SIG-M5 (cell line): ENCODE measurements around the gene U2AF1L4.
A peak's percentile ranks its signal among the peaks of the same experiment; 100 is the strongest.

Experiments used
- DNase-seq: peaks from one replicate; lab custom pipeline; 2025; lab: John Stamatoyannopoulos, UW

Gene U2AF1L4

DNA sequence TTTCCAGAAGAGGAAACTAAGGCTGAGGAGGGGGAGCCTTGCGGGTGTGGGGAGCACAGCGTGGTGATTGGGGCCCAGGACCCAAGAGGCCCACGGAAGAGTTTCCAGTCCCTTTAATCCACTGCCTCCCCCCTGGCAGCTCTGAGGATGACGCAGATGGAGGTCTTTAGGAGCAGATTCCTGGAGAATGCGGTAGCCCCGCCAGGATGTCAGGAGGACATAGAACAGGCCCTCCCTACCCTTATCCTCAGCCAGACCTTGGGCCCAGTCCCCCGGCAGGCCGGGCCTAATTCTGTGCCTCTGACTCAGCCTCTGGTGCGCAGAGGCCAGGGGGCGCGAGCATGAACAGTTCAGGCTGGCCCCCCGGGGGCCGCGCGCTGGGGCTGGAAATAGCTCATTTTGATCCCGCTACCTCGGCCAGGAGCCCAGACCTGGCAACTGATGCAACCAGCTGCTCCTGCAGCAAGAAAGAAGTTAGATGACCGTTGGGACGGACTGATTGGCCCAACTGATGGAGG, 12.1 kb upstream of the U2AF1L4 start:
- no peak for DNase-seq

DNA sequence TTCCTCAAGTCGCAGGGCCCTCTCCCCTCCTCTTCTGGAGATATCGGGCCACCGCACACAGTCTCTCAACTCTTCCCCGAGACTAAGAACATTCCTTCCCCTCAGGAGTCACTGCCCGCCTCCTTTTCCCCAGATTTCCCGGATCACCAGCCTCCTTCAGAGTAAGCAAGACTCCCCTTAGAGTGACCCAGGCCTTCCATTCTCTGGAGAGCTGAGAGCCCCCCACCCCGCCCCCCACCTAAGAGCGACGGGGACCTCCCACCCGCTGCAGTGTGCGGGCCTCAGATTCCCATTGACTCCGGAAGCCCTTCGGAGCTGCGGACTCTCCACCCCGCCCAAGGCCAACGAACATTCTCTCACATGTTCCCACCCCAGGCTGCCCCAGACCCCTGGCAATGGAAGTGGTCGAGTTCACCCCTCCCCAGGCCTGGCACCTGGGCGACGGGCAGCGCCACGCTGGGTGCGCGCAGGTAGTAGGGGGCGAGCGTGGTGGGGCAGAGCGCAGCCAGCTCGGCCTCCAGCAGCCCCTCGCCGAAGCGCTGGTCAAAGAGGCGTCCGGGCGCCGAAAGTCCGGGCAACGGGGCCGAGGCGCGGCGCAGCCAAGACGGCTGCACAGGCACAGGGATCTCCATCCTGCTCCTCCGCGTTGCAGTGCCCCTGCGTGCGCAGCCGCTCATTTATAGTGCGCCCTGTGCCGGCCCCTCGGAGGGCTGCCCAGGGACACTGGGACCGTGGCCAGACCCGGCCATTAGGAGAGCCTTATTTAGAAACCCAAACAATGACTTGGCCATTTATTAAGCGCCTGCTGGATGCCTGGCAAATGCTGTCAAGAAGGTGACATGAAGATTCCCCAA, 11.4 kb upstream of the U2AF1L4 start, which contains the start of gene HSPB6:
Gene HSPB6, minus strand, starts transcription at position 653 of the 854 bp plus-strand sequence. Its CDS starts 21 bp downstream, at position 632.
- DNase-seq, result no peak

DNA sequence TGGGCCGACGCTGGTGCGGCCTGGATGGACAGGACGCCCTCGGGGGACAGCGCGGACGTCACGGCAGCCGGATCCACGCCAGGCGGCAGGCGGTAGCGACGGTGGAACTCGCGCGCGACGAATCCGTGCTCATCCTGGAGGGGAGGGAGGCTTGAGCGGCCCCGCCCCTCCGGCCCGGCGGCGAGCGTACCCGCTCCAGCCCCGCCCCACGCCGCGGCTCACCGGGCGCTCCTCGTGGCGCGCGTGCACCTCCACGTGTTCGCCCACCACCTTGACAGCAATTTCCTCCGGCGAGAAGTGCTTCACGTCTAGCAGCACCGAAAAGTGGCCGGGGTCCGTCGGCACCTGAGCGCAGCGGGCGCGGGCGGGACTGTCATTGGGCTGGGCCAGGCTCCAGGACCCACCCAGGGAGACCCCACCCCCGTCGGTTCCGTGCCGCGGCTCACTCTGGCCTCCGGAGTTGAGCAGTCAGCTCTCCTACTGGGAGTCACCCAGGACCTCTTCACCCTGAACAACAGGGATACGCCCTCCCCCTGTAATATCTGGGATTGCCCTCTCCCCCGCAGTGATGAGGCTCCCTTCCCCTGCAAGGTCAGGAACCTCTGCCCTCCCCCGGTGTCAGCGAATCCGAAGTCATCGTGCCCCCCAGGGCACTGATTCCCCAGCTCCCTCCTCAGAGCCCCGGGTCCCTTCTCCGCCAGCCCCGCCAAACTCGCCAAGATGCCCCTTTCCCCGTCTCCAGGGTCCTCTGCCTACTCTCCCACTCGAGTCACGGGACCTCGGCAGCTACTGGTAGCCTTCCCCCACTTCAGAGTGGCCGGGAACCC, 10.5 kb upstream of the U2AF1L4 start:
- DNase-seq, result no peak

DNA sequence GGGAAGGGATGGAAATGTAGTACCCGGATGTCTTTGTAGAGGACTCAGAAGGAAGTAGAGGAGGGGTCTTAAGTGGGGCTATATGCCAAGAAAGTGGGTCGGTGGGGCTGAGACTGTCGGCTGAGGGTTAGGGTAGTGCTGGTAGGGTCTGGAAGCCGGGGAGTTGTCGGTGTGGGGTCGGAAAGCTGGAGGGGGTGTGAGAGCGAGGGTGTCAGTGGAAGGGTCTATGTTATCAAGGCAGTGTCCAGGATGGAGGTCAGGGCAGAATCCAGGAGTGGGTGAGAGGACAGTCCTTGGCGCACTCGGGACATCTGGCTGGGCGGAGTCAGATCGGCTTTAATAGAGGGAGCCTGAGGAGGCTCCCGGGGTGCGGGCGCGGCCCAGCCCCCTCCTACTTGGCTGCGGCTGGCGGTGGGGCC, 9.9 kb upstream of the U2AF1L4 start:
- no peak for DNase-seq

DNA sequence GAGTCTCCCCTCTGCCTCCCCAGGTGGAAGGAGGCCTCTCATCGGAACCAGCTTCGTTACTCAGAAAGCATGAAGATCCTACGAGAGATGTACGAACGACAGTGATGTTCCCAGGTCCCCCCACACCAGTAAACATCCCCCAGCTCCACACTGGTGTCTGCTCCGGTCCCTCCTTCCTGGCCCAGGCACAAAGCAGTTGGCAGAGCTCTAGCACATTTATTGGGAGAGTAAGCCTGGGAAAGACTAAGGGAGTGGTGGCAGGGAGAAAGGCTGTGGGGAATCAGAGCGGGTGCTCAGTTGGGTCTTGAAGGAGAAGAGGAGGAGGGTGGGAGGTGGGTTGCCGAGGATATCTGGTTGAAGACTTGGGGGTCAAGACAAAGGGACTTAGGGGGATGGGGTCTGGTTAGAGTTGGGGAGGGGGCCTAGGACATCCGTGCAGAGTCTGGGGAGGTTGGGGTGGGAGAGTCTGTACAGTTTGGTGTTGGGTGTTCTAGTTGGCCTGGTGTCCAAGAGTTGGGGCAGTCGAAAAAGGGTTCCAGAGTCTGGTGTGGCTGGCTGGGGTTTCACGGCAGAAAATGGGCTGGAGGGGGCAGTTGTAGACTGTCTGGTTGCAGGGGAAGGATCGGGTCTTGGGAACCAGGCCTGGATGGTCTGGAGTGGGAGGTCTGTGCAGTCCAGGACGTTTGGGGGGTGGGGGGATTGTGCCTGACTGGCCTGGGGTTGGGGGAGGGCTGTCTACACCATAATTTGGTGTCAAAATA, 9.3 kb upstream of the U2AF1L4 start:
- no peak for DNase-seq

DNA sequence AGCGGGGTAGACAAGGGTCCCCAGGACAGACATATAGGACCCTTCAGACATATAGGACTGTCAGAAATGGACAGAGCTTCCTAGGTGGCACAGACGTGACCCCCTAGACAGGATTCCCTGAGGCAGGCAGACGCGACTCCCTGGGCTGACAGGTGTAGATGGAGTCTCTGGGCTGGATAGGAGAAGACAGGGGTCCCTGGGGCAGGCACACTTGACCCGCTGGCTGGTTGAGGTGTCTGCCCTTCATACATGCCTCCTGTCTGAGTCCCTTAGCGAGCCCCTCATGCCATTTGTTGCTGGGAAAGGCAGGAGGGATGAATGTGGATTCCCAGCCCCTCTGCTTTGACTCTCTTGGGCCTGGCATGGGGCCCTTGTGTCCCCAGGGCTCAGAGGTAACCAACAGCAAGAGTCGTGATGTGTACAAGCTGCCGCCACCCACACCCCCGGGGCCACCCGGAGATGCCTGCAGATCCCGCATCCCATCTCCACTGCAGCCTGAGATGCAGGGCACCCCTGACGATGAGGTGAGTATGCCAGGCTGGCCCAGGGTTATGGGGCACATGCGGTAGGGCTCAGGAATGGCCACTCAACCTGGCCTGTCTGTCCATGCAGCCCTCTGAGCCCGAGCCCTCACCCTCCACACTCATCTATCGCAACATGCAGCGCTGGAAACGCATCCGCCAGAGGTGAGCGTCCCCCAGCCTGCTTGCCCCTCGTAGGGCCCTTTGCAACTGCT, 8.6 kb upstream of the U2AF1L4 start:
- DNase-seq, result no peak

DNA sequence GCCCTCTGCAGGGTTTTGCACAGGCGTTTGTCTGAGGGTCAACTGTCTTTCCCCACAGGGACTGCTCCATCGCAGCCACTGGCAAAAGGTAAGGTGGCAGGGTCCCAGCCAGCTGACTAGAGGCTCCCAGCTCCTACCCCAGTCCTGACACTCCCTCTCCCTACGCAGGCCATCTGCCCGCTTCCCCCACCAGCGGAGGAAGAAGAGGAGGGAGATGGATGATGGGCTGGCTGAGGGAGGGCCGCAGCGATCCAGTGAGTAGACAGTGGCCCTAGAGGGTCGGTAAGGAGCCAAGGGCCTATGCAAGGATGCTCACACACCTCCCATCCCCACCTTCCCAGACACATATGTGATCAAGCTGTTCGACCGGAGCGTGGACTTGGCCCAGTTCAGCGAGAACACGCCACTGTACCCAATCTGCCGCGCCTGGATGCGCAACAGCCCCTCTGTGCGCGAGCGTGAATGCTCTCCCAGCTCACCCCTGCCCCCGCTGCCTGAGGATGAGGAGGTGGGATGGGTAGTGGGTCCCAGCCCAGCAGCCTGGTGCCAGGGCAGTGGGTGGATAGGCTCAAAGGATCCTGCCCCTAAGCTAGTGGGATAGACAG, 7.6 kb upstream of the U2AF1L4 start:
- no peak for DNase-seq

DNA sequence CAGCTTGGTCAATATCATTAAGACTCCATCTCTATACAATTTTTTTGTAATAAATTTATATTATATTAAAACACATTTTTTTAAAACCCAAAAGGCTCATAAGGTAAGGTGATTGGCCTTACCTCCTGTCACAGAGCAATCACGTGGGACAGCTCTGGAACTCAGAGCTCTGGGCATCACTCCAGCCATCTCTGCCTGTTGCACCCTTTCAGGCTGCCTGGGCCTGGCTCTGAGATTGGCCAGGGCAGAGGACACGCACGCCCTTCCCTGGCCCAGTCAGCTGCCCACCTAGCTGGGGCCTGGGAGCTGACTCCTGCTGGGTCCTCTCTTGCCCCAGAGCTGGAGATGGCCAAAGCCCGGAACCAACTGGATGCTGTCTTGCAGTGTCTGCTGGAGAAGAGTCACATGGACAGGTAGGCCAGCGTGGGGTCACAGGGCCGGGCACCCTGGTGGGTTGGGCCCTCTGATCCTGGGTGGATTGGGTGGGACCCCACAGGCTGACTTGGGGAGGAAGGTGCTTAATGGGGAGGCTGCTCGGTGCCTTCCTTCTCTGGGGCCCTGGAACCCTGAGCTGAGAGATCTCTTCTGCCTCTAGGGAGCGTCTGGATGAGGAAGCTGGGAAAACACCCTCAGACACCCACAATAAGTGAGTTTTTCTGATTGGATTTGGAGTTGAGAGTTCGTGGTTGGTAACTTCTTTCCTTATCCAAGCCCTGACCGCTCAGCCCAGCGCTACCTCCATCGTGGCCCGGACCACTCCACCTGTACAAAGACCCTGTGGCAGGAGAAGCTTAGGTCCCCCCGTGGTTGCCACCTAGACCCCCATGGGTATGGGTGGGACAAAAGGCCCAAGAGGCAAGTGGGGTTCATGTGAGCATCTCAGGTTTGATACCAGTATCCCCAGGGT, 6.9 kb upstream of the U2AF1L4 start:
- DNase-seq, result no peak

DNA sequence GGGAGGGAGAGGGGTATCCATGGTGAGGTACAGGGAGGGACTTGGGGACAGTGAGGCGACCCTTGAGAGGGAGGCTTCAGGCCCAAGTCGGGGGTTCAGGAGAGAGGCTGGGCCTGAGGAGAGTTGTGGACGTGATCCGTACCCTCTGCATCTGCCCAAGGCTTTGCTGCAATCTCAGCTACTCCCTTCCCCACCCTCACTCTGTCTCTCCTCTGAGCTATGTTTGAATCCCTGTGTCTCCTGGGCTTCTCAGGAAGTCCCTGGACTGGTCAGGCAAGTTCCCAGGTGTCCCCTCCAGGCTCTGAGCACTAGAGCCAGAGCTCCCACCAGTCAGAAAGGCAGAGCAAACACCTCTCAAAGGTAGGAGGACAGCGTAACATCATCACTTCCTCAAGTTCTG, 4.9 kb upstream of the U2AF1L4 start:
- no peak for DNase-seq

DNA sequence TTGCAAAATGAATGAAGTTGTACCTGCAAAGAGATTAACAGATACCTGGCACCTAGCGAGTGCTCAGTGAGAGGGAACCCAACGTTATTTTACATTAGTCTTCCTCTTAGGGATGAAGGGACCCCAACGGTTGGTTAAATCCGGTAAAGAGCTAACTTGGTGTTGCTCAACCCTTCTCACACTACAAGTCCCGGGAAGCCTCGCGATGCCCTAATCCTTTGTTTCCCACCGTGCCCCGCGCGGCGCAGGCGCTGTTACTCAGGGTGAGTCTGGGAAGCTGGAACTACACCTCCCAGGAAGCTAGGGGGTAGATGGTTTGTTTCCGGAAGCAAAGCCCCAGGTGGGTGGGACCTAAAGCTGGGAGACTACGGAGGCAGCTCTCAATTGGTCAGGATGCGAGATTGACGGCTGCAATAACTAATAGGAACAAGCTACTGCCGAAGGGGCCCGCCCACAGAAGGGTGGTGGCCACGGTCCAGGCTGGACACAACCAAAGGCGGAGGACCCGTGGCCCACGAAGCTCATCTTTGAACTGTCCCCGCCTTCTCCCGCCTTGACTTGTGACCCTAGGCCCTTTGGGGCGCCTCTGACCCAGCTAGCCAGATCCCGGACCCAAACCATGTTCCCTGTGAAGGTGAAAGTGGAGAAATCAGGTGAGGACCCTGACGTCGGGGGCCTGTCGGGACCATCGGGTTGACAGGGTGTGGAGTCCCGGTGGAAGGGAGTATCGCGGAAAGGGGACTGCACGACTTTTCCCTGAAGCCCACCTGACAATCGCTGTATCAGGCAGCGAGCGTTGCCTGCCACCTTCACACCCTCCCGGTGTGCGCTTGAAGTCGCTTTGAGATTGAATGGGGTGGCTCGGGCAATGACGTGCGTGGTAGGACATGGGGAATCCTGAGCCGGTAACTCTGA, 3.1 kb upstream of the U2AF1L4 start, which contains the start of gene LIN37:
Gene LIN37, plus strand, starts transcription at position 471 of the 915 bp plus-strand sequence. Its CDS starts 149 bp downstream, at position 620.
- DNase-seq, result peak; percentile 94

DNA sequence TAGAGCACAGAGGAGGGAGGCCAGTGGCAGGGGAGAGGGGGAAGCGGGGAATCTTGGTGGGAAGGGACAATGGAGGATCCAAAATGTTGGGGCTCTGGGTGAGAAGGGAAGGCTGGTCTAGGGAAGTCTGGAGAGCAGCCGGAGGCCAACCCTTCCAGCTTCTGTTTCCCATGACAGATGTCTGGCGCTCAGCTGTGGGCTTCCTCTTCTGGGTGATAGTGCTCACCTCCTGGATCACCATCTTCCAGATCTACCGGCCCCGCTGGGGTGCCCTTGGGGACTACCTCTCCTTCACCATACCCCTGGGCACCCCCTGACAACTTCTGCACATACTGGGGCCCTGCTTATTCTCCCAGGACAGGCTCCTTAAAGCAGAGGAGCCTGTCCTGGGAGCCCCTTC, 1.3 kb upstream of the U2AF1L4 start:
- no peak for DNase-seq

DNA sequence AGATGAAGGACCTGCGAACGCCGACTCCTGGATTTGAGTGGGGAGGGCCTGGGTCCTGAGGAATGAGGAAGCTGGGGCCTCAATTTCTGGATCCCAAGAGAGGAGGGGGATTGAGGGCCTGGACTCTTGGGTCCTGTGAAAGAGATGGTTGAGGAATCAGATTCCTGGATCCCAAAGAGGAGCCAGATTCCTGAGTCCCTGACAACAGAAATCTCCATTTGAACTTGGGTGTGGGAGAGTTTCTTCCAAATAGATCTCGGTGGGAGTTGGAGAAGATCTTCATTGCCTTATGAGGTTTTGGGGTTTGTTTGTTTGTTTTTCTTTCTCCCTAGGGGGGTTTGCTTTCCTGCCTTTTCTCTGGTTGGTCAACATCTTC, 857 bp upstream of the U2AF1L4 start:
- no peak for DNase-seq

DNA sequence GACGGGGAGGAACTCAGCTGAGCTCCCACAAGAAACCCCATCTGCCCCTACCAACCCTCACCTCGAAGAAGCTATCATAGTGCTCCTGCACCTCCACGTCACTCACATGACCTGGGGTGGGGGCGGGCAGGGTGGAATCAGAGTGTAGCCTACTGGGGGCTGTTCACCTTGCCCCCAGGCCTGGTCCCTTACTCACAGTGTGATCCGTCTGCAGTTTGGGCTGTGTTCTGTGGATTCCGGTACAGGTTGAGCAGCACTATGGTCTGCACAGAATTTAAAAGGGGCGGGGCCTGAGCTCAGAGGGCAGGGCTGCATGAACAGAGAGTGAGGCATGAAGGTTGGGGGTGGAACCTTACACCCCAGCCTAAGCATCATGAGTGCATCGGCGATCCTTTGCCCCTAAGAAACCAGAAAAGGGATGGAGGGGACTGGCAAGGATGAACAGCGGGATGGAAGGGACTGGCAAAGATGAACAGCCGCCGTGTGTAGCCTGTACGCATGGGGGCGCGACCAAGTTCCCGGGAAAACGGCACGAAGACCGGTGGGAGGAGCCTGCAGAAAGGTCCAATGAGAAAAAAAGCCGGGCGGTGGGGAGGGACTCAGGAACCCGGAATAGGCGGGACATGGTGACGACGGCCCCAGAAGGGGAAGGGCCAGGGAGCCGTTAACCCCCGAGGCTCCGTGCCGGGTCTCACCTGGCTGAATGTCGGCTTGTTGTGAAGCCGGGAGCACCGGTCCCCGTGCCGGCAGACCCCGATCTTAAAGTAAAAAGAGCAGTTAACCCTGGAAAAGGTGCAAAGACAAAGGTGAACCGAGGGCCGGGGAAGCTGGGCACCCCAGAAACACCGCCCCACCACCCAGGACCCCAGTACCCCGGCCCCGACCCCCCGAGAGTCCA, 539 bp downstream of the U2AF1L4 start:
- DNase-seq, result peak; percentile 61

DNA sequence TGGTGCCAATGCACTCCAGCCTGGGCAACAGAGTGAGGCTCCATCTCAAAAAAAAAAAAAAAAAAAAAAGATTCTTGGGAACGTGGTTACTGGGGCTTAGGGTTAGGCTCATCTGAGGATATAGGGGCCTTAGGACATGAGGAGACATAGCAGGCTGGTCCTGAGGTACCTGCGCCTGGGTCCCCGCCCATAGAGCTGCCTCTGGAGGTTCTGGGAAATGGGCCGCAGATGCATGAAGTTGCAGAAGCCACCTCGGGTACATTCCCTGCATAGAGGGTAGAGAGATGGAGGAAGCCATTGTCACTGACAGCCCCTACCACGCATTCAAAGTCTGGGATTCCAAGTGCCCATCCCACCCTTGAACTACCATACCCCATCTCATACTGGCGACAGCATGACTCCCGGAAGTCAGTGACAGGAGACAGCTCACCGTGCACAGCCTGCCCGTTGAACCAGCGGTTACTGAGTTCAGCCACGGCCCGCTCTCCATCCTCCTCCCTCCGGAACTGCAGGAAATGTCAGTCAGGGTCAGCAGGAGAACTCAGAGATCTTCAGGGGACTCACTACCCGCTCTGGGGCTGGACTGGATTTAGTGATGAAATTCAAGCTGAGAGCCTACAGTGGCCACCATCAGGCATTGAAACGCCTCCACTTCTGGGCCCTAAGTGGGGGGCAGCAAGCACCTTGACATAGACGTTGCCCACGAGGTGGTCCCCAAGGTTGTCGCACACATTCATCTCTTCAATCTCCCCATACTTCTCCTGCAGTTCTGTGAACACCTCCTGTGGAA, 1.4 kb downstream of the U2AF1L4 start:
- no peak for DNase-seq

DNA sequence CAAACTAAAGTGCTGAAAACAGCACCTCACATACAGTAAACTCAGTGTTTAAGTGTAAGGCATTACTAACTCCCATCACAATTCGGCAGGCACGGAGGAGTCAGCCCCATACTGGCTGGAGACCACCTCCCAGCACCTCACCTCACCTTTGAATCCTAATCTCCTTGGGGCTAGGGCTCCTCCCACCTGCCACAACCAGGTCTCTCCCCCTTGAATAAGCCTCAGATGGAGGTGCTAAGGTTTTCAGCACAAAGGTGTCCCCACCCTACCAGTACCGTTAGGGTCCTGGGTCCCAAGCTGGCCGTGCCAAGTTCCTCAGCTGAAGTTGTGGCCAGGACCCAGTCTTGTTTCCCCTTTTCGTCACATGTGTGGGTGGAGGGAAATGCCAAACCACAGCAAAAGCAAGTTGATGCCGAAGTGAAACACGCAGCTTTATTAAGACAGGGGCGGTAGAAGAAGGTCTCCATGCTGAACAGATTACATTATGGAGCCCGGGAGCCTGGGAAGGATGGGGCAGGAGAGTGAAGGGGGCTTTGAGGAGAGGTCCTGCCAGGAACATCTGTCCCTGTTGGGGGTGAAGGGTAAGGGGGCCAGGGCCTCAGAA, 3.0 kb downstream of the U2AF1L4 start, which contains the start of gene IGFLR1:
Gene IGFLR1, minus strand, starts transcription at position 332 of the 604 bp plus-strand sequence. CDS start 1,272 bp downstream, outside the sequence.
- DNase-seq, result no peak

DNA sequence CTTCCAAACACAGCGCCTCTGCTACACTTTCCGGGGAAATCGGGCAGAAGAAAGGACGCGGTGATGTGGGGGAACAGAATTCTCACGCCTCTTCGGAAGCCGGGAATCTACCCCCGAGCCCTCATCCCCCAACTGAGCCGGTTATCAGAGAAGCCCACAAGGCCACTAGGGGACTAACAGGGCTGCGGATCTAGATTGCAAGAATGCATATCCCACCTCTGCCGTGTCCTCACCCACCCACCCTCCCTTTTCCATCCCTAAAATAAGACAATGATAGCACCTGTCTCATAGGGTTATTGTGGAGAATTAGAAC, 4.1 kb downstream of the U2AF1L4 start:
- no peak for DNase-seq
